GM12878 (cell line): ENCODE results near the gene SEPTIN1. TPM values are rescaled to one million over a fixed set of nuclear protein-coding genes. Genes with fewer than 3 reads are reported as not detected.
A peak's percentile ranks its signal among the peaks of the same experiment; 100 is the strongest.

Source experiments
- ATAC-seq: fragments of 200-7000 bp; cut with Tn5 transposase; 3 replicates; pipeline ENCODE4 v1.9.1; 2020; ENCODE audit warnings: mild to moderate bottlenecking, moderate library complexity
- BruUV-seq: library from RNA; stranded (reverse); fragments of 400-500 nt; replicated peaks from 2 replicates; lab custom pipeline; 2021; lab: Mats Ljungman, UMichigan
- CTCF ChIA-PET: fragments of 300-600 bp; sonication (Branson Sonifier 250); formaldehyde crosslinking; extraction: SDS; loops from one replicate; lab custom pipeline; 2021; ENCODE audit warnings: inconsistent platforms; lab: Yijun Ruan, JAX
- POLR2A ChIA-PET: fragments of 350-600 bp; formaldehyde crosslinking; extraction: SDS; loops from one replicate; lab custom pipeline; 2021; ENCODE audit warnings: inconsistent platforms; lab: Charles Lee
- RAD21 ChIA-PET: fragments of 300-600 bp; sonication (Branson Sonifier 250); formaldehyde crosslinking; loops from one replicate; lab custom pipeline; 2023; ENCODE audit warnings: antibody characterized with exemption; ENCODE audit not compliant: unreplicated experiment; lab: Charles Lee
- SMC1A ChIA-PET: fragments of 300-600 bp; sonication (Branson Sonifier 250); formaldehyde crosslinking; loops from one replicate; lab custom pipeline; 2023; ENCODE audit not compliant: unreplicated experiment, uncharacterized antibody; lab: Charles Lee
- DNase-seq: peaks from one replicate; pipeline ENCODE4 v3.0.0-alpha.2; 2011; ENCODE audit warnings: low read depth, low spot score
- FAIRE-seq: peaks from 3 replicates; lab custom pipeline; 2011; peaks lifted over from hg19 to GRCh38; lab: Jason Lieb, UNC
- H2AFZ ChIP-seq: 2 replicates; pipeline ENCODE4 v1.6.0; 2011; ENCODE audit warnings: low read depth, low read length, control low read depth; ENCODE audit not compliant: control insufficient read depth
- H3K27ac ChIP-seq: 2 replicates; pipeline ENCODE4 v1.5.1; 2011; ENCODE audit warnings: control low read depth; ENCODE audit not compliant: control insufficient read depth, insufficient read depth
- H3K27me3 ChIP-seq, 2 experiments: replicated peaks in 1 of 2; 2 replicates each; pipeline versions ENCODE4 v1.6.0 to v1.6.1; 2011; ENCODE audit warnings: low read length in 1 of 2; ENCODE audit not compliant: control insufficient read depth in 2 of 2, insufficient read depth in 2 of 2
- H3K36me3 ChIP-seq, 2 experiments: 2 replicates each; pipeline ENCODE4 v1.5.1; 2011; ENCODE audit warnings: low read length in 1 of 2; ENCODE audit not compliant: control insufficient read depth in 2 of 2, insufficient read depth in 2 of 2
- H3K4me1 ChIP-seq: 2 replicates; pipeline ENCODE4 v1.6.1; 2011; ENCODE audit warnings: mild to moderate bottlenecking, low read length, moderate library complexity, mixed read lengths; ENCODE audit not compliant: control insufficient read depth, insufficient read depth
- H3K4me2 ChIP-seq: 2 replicates; pipeline ENCODE4 v1.6.0; 2011; ENCODE audit warnings: control low read depth; ENCODE audit not compliant: control insufficient read depth, insufficient read depth
- H3K4me3 ChIP-seq: fragments of 200-600 bp; sonication (generic); 2 replicates; pipeline ENCODE4 v1.5.1; 2016
- H3K79me2 ChIP-seq: 2 replicates; pipeline ENCODE4 v1.6.0; 2011; ENCODE audit warnings: low read length; ENCODE audit not compliant: control insufficient read depth, insufficient read depth
- H3K9ac ChIP-seq: 2 replicates; pipeline ENCODE4 v1.8.0; 2011; ENCODE audit warnings: low read length, control low read depth, mixed read lengths; ENCODE audit not compliant: control insufficient read depth, insufficient read depth
- H3K9me3 ChIP-seq: replicated peaks from 3 replicates; pipeline ENCODE4 v1.5.1; 2011; ENCODE audit warnings: mild to moderate bottlenecking, low read length; ENCODE audit not compliant: control insufficient read depth, insufficient read depth
- H4K20me1 ChIP-seq: 2 replicates; pipeline ENCODE4 v1.6.0; 2011; ENCODE audit not compliant: control insufficient read depth, insufficient read depth
- ATF7 ChIP-seq: fragments of 450-650 bp; IDR thresholded peaks from 2 replicates; pipeline ENCODE4 v1.6.1; 2016; ENCODE audit warnings: low read depth, mild to moderate bottlenecking
- CREM ChIP-seq: IDR thresholded peaks from 2 replicates; pipeline ENCODE4 v1.6.1; 2014; ENCODE audit warnings: antibody characterized with exemption, low read depth
- CUX1 ChIP-seq: IDR thresholded peaks from 2 replicates; pipeline ENCODE4 v1.6.1; 2012; ENCODE audit warnings: improper control_type of control experiment, low read depth, low read length; ENCODE audit not compliant: insufficient replicate concordance
- IKZF2 ChIP-seq, 2 experiments: fragments of 450-650 bp; IDR thresholded peaks; 2 replicates each; pipeline ENCODE4 v1.6.1; 2017; ENCODE audit warnings: mild to moderate bottlenecking in 2 of 2, moderate library complexity in 2 of 2
- STAT3 ChIP-seq: IDR thresholded peaks from 2 replicates; pipeline ENCODE4 v1.6.1; 2011; ENCODE audit warnings: low read depth, low read length, improper control_type of control experiment
- WGBS: methylation state at CpG from one replicate; pipeline ENCODE4 v1.1.6; 2016; ENCODE audit warnings: low lambda C conversion rate; ENCODE audit not compliant: insufficient replicate concordance, insufficient coverage; ENCODE audit errors: missing lambda C conversion rate; 5-methylcytosine and 5-hydroxymethylcytosine counted together
- in situ Hi-C: fragments of 300-500 bp; cut with MboI; formaldehyde crosslinking; loops from 9 replicates; pipeline ENCODE4 v1.14.3; 2018; ENCODE audit warnings: mixed read lengths
- intact Hi-C: fragments of 100-400 bp; cut with micrococcal nuclease; formaldehyde crosslinking; loops from one replicate; pipeline ENCODE4 v1.14.2; 2022; ENCODE audit not compliant: unreplicated experiment
- polyA plus RNA-seq, 11 experiments: library from polyadenylated mRNA; depleted of rRNA in 4 of 11; unstranded in 6 of 11; stranded (reverse) in 5 of 11; fragments of >200 nt; fragmentation: Nextera tagmentation in 4 of 11; fragmentation: Illumina TruSeq in 1 of 11; extraction: Ambion mirVana in 4 of 11; extraction: Trizol in 1 of 11; gene quantifications; 1 replicate in 1 of 11; 2 replicates in 10 of 11; pipeline versions ENCODE4 v1.2.1 to v1.2.3, GENCODE V29; 2011 to 2016; ENCODE audit warnings: inconsistent platforms in 2 of 11, missing spikeins in 2 of 11, low read depth in 1 of 11
- total RNA-seq, 4 experiments: library from RNA; depleted of rRNA in 3 of 4; stranded (reverse); fragments of >200 nt in 3 of 4; fragmentation: Illumina TruSeq in 1 of 4; extraction: Trizol in 1 of 4; gene quantifications; 2 replicates each; pipeline versions ENCODE4 v1.2.1 to v1.2.3, GENCODE V29; 2013 to 2021

SEPTIN1 gene
- total and polyA plus RNA-seq, 10 of the 15 experiments (the other 5 are each of a cell fraction or from before 2014, with no cell fraction given), result 2.8 to 153 (median 94.1) TPM

- no peak for TF ChIP-seq CUX1
- TF ChIP-seq ATF7, result no peak
- TF ChIP-seq, all 136 proteins: peak for 34
Measured at GRCh38 chr16:30407102-30407803, 24.9 kb upstream of the SEPTIN1 start, which contains the start of gene ZNF771 (continued).

GRCh38 chr16:30406795-30407101 is 24.4 kb upstream of the SEPTIN1 start:
- in situ Hi-C loops (loop anchor here (5.0 kb wide), 1 partner anchor 314 kb away; the partner anchor contains the start of gene TBX6), intact Hi-C loops (loop anchor here (5.0 kb wide), 1 partner anchor 314 kb away; the partner anchor contains the start of gene TBX6)
- CTCF ChIA-PET, result interaction anchor here (0.6 to 8.1 kb wide), 11 partner anchors 12 to 315 kb away, joined by 3 to 70 read pairs (median 4); partner anchors contain the start of genes DCTPP1, SEPTIN1, TBC1D10B and TBX6
- DNase-seq (no peak), FAIRE-seq (no peak), ATAC-seq (peak; percentile 9)
- Histone ChIP-seq H3K4me1 (peaks cover 14% of the 10 kb centered on the region), H3K27ac (no peak overlapping the region), H3K36me3 (peaks cover 0 to 2% of the 10 kb centered on the region in 2 experiments; a peak in 1 of 4 replicates), H2AFZ (peak overlapping the region; percentile 55), H3K4me2 (peak overlapping the region; percentile 19), H3K9ac (peak overlapping the region; percentile 0; the same call in 1 of the 2 replicates), H3K27me3 (no peaks in the 10 kb centered on the region; a peak in 1 of 4 replicates), H3K4me3 (peak overlapping the region; percentile 83), H4K20me1 (no peaks in the 10 kb centered on the region), H3K9me3 (no peaks in the 10 kb centered on the region), H3K79me2 (no peaks in the 10 kb centered on the region; the same call in 1 of the 2 replicates)
- TF ChIP-seq CREM (peak; percentile 8; the same call in 1 of the 2 replicates), IKZF2 (IDR thresholded peaks at IDR 0.05) (0 out of 4 replicates have a peak, but pooled peaks of 1 of the 2 experiments have one; percentile 49), STAT3 (no peak)
- no TSS peak for BruUV-seq
- 21% methylated on average over 14 of the region's 14 CpGs for WGBS
- POLR2A ChIA-PET, result interaction anchor here (0.6 to 2.4 kb wide), 7 partner anchors 9 to 315 kb away, joined by 3 to 12 read pairs (median 6); partner anchors contain the start of genes SEPTIN1, TBX6 and ZNF48
- SMC1A ChIA-PET, result interaction anchor here (0.6 to 3.4 kb wide), 7 partner anchors 11 to 191 kb away, joined by 3 to 15 read pairs (median 5); partner anchors contain the start of genes DCTPP1, SEPTIN1 and ZNF48
- RAD21 ChIA-PET, result interaction anchor here (0.5 to 4.4 kb wide), 11 partner anchors 11 to 315 kb away, joined by 3 to 33 read pairs (median 7); partner anchors contain the start of genes DCTPP1, SEPTIN1, TBC1D10B and TBX6
